HG02798 (cell line): ENCODE measurements around the gene IFFO2.

Experiments
- ATAC-seq: cut with Tn5 transposase; IDR thresholded peaks from one replicate; pipeline ENCODE4 v1.9.1; 2021; ENCODE audit warnings: mild to moderate bottlenecking; ENCODE audit not compliant: unreplicated experiment, poor library complexity

The IFFO2 gene

GRCh38 chr1:18956193-18957135 is at the start of gene IFFO2:
Gene IFFO2 (minus strand): TSS chr1:18956676. CDS start chr1:18956332, 344 bp downstream.
- ATAC-seq = peak; percentile 83

GRCh38 chr1:19006000-19006399 is 49.5 kb upstream of the IFFO2 start:
- no peak for ATAC-seq

GRCh38 chr1:19003371-19004290 is 47.2 kb upstream of the IFFO2 start:
- no peak for ATAC-seq

GRCh38 chr1:19000065-19000464 is 43.6 kb upstream of the IFFO2 start:
- no peak for ATAC-seq

- ATAC-seq = no peak
These were observed 42.9 kb upstream of the IFFO2 start for GRCh38 chr1:18999359-18999758.

- no peak for ATAC-seq
These were observed 41.7 kb upstream of the IFFO2 start for GRCh38 chr1:18998016-18998724.

GRCh38 chr1:18997508-18997907 is 41.0 kb upstream of the IFFO2 start:
- ATAC-seq = no peak

- no peak for ATAC-seq
These were observed 40.2 kb upstream of the IFFO2 start for GRCh38 chr1:18996548-18997177.

- ATAC-seq = no peak
These were observed 37.9 kb upstream of the IFFO2 start for GRCh38 chr1:18994381-18994780.

- ATAC-seq = no peak
These were observed 36.2 kb upstream of the IFFO2 start for GRCh38 chr1:18992646-18993045.

GRCh38 chr1:18991585-18991984 is 35.1 kb upstream of the IFFO2 start:
- ATAC-seq = no peak

- ATAC-seq = no peak
These were observed 33.4 kb upstream of the IFFO2 start for GRCh38 chr1:18989896-18990295.

GRCh38 chr1:18989176-18989799 is 32.8 kb upstream of the IFFO2 start:
- ATAC-seq = no peak

GRCh38 chr1:18981242-18981641 is 24.8 kb upstream of the IFFO2 start:
- no peak for ATAC-seq

GRCh38 chr1:18978706-18979105 is 22.2 kb upstream of the IFFO2 start:
- no peak for ATAC-seq

- ATAC-seq = no peak
These were observed 21.0 kb upstream of the IFFO2 start for GRCh38 chr1:18977428-18977827.

- ATAC-seq = no peak
These were observed 19.6 kb upstream of the IFFO2 start for GRCh38 chr1:18976096-18976495.

- ATAC-seq = no peak
These were observed 18.1 kb upstream of the IFFO2 start for GRCh38 chr1:18974606-18975005.

- no peak for ATAC-seq
These were observed 17.5 kb upstream of the IFFO2 start for GRCh38 chr1:18974005-18974404.
